Left lung (tissue), 10 donors: ENCODE measurements around the gene GPHN. TPM values are rescaled to one million over a fixed set of nuclear protein-coding genes. Genes with fewer than 3 reads are reported as not detected.

ENCODE experiments used
- ATAC-seq: fragments of 200-7000 bp; cut with Tn5 transposase; one replicate; pipeline ENCODE4 v1.9.1; 2020; ENCODE audit warnings: moderate library complexity
- DNase-seq, 4 donors: peaks; one replicate each; pipeline ENCODE4 v3.0.0-alpha.2; 2013 to 2020
- H3K27ac ChIP-seq, 2 donors: fragments of 200-600 bp; sonication (generic) in 1 of 2; one replicate each; pipeline versions ENCODE4 v1.5.0 to v1.8.0; 2020 to 2021
- H3K27me3 ChIP-seq, 2 donors: fragments of 200-600 bp; sonication (generic) in 1 of 2; one replicate each; pipeline versions ENCODE4 v1.5.0 to v1.8.0; 2020 to 2021
- H3K36me3 ChIP-seq, 2 donors: fragments of 200-600 bp; sonication (generic) in 1 of 2; one replicate each; pipeline versions ENCODE4 v1.5.0 to v1.8.0; 2020 to 2021
- H3K4me1 ChIP-seq, 2 donors: fragments of 200-600 bp; one replicate each; pipeline ENCODE4 v1.8.0; 2021
- H3K4me3 ChIP-seq, 2 donors: fragments of 200-600 bp; sonication (generic) in 1 of 2; one replicate each; pipeline versions ENCODE4 v1.5.0 to v1.8.0; 2020 to 2021; ENCODE audit warnings: mild to moderate bottlenecking in 1 of 2
- H3K9me3 ChIP-seq, 2 donors: fragments of 200-600 bp; sonication (generic) in 1 of 2; one replicate each; pipeline versions ENCODE4 v1.5.0 to v1.8.0; 2020 to 2021
- intact Hi-C, 2 donors: fragments of 100-400 bp; cut with DNase I; formaldehyde crosslinking; loops; one replicate each; pipeline versions ENCODE4 v1.11.2 to v1.14.2; 2022
- polyA plus RNA-seq, 6 donors: library from polyadenylated mRNA; unstranded; fragments of 120-200 nt; gene quantifications; one replicate each; pipeline ENCODE4 v1.2.1, GENCODE V29; 2013; ENCODE audit not compliant: insufficient read length in 6 of 6
- total RNA-seq, 2 donors: library from RNA; stranded (reverse); fragmentation: NEBNext Ultra II Directional; extraction: Animal tissue kit (Norgen Biotek cat#: 25700); gene quantifications; one replicate each; pipeline ENCODE4 v1.2.1, GENCODE V29; 2021
- TF ChIP-seq, protein P1 (sequence below), 2 donors: fragments of 200-600 bp; sonication (generic) in 1 of 2; IDR thresholded peaks; one replicate each; pipeline versions ENCODE4 v1.5.0 to v1.8.0; 2021; ENCODE audit warnings: antibody characterized with exemption in 2 of 2
- donor health status: DM: no; HTN: yes; CAD: no.
- donor health status: DM: no; HTN: no; CAD: no.

GPHN gene
- total and polyA plus RNA-seq, 8 donors: 22.6 to 31.1 (median 25.7) TPM

DNA sequence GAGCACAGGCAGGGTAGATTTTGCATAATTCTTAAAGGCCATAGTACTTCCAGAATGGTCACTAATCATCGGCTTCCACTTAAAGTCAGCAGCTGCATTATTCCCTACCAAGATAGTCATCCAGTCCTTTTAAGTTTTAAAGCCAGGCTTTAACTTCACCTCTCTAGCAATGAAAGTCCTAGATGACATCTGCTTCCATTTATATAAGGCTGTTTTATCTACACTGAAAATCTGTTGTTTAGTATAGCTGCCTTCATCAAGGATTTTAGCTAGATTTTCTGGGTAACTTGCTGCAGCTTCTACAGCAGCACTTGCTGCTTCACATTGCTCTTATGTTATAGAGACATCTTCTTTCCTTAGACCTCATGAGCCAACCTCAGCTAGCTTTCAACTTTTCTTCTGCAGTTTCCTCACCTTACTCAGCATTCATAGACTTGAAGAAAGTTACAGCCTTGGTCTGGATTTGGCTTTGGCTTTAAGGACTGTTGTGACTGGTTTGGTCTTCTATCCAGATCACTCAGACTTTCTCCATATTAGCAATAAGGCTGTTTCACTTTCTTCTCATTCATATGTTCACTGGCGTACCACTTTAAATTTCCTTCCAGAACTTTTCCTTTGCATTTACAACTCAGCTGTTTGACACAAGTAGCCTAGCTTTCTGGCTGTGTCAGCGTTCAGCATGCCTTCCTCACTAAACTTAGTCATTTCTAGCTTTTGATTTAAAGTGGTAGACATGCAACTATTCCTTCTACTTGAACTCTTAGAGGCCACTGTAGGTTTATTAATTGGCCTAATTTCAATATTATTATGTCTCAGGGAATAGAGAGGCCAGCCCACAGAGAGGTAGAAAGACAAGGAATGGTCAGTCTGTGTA is 471.4 kb downstream of the GPHN start:
- ATAC-seq (no peak), DNase-seq (no peak)
- Histone ChIP-seq H3K4me3 (no peak overlapping the region), H3K27ac (no peak overlapping the region), H3K27me3 (no peaks in the 10 kb centered on the region), H3K36me3 (no peaks in the 10 kb centered on the region), H3K4me1 (no peaks in the 10 kb centered on the region), H3K9me3 (no peaks in the 10 kb centered on the region)
- intact Hi-C loops: no loop called here
- TF ChIP-seq, protein P1, sequence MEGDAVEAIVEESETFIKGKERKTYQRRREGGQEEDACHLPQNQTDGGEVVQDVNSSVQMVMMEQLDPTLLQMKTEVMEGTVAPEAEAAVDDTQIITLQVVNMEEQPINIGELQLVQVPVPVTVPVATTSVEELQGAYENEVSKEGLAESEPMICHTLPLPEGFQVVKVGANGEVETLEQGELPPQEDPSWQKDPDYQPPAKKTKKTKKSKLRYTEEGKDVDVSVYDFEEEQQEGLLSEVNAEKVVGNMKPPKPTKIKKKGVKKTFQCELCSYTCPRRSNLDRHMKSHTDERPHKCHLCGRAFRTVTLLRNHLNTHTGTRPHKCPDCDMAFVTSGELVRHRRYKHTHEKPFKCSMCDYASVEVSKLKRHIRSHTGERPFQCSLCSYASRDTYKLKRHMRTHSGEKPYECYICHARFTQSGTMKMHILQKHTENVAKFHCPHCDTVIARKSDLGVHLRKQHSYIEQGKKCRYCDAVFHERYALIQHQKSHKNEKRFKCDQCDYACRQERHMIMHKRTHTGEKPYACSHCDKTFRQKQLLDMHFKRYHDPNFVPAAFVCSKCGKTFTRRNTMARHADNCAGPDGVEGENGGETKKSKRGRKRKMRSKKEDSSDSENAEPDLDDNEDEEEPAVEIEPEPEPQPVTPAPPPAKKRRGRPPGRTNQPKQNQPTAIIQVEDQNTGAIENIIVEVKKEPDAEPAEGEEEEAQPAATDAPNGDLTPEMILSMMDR (IDR thresholded peaks at IDR 0.05): no peak

DNA sequence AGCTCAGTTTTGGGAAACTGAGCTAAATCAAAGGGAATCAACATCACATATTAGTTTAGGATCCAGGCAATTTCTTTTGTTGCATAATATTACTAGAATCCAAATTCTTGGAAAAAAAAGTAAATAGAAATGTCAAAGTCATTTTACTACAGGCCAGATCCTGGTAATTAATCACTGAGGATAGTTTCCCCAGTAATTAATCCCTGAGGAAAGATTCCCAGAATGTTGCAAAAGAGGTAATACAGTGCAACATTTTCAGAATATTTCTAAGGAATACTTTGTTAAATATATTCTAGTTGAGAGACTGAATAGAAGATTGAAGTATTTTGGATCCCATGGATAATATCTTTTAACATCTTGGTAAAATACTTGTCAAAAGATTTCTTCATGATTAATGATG is 474.3 kb downstream of the GPHN start:
- Histone ChIP-seq H3K27ac (no peak overlapping the region), H3K4me1 (no peaks in the 10 kb centered on the region), H3K4me3 (no peak overlapping the region), H3K9me3 (no peaks in the 10 kb centered on the region), H3K27me3 (no peaks in the 10 kb centered on the region), H3K36me3 (no peaks in the 10 kb centered on the region)
- TF ChIP-seq, protein P1 (IDR thresholded peaks at IDR 0.05): no peak
- intact Hi-C loops: no loop called here
- DNase-seq (no peak), ATAC-seq (no peak)

DNA sequence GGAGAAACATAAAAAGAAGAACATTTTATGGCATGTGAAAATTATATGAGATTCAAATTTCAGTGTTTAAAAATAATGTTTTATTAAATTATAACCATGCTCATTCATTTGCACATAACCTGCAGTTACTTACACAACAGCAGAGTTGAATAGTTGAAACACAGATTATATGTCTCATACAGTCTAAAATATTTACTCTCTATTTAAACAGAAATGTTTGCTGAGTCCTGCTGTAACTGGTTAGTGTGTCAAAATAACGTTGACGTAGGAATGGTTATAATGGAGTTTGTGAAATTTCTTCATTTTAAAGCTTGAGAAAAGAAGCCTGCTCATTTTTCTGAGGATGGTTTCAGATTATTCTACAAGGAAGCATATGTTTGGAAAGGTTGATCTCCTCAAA is 484.8 kb downstream of the GPHN start:
- Histone ChIP-seq H3K27me3 (no peaks in the 10 kb centered on the region), H3K4me1 (no peaks in the 10 kb centered on the region), H3K9me3 (no peaks in the 10 kb centered on the region), H3K4me3 (no peak overlapping the region), H3K36me3 (no peaks in the 10 kb centered on the region), H3K27ac (no peak overlapping the region)
- ATAC-seq (no peak), DNase-seq (no peak)
- TF ChIP-seq, protein P1 (IDR thresholded peaks at IDR 0.05): no peak
- intact Hi-C loops: no loop called here

DNA sequence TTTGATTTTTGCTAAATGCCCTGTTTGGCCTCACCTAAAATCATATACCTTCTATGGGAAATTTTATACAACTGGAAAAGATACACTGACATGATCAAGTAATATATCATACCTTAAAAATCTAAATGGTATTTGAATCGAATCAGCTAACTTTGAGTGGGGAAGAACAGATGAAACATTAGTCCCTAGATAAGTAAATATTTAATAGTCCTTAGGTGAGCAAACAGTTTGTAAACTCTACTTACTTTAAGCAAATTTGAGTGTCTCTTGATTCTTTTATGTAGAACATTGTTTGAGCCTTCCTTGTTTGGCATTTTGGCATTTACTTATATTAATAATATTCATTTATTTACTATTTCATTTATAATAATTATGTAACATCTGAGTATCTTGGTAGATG is 485.6 kb downstream of the GPHN start:
- Histone ChIP-seq H3K27ac (no peak overlapping the region), H3K36me3 (no peaks in the 10 kb centered on the region), H3K9me3 (no peaks in the 10 kb centered on the region), H3K4me3 (no peak overlapping the region), H3K27me3 (no peaks in the 10 kb centered on the region), H3K4me1 (no peaks in the 10 kb centered on the region)
- DNase-seq (no peak), ATAC-seq (no peak)
- TF ChIP-seq, protein P1 (IDR thresholded peaks at IDR 0.05): no peak
- intact Hi-C loops: no loop called here

DNA sequence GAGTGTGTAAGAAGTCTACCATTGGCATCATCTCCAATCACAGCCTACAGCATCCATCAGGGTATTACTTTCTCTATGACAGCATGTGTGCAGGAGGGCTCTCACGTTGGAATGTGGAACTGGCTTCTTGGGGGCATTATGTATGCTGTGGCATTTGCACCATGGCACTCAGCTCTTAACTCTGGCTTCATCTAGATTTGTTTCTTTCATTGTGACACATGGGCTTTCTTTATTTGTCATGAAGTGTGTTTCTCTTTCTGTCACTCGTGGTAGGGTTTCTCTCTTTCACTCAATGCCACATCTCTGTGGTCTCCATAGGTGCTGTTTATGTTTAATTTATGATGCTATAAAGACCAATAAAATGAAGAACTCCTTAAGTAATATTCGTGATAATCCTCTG is 490.1 kb downstream of the GPHN start:
- H3K4me3 ChIP-seq: no peak overlapping the region
- DNase-seq: no peak
- no peaks in the 10 kb centered on the region for H3K4me1 ChIP-seq
- TF ChIP-seq, protein P1 (IDR thresholded peaks at IDR 0.05): no peak
- no peaks in the 10 kb centered on the region for H3K27me3 ChIP-seq
- no peaks in the 10 kb centered on the region for H3K9me3 ChIP-seq
- no peaks in the 10 kb centered on the region for H3K36me3 ChIP-seq
- no peak overlapping the region for H3K27ac ChIP-seq
- ATAC-seq: no peak
- intact Hi-C loops: no loop called here
